SK-N-SH (cell line): ENCODE measurements around the gene TTC28.

Experiments used
- MXI1 ChIP-seq: IDR thresholded peaks from 2 replicates; pipeline ENCODE4 v1.6.1; 2012; ENCODE audit warnings: mild to moderate bottlenecking, low read depth, low read length, improper control_type of control experiment
- POLR2AphosphoS5 ChIP-seq: IDR thresholded peaks from 2 replicates; pipeline ENCODE4 v1.6.1; 2012; ENCODE audit warnings: low read depth, low read length
- TF ChIP-seq, protein P1 (sequence below): fragments of 200-600 bp; sonication (generic); IDR thresholded peaks from 2 replicates; pipeline ENCODE4 v1.6.1; 2017; ENCODE audit warnings: antibody characterized with exemption, mild to moderate bottlenecking, moderate library complexity

DNA sequence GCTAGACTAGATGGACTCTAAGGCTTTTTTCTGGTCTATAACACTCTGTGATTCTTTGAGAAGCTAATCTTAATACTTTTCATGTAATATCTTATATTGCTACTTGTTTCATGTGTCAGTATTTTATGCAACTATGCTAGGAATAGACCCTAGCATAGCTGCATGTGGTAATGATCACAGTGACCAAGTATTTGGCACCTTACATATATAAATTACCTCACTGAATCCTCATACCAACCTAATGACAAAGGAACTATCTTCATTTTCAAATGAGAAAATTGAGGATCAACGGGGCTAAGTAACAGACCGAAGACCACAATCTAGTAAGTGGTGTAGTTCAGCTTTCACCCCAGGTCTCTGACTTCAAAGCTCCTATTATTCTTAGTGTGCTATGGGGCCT, 433.2 kb downstream of the TTC28 start:
- TF ChIP-seq, protein P1, sequence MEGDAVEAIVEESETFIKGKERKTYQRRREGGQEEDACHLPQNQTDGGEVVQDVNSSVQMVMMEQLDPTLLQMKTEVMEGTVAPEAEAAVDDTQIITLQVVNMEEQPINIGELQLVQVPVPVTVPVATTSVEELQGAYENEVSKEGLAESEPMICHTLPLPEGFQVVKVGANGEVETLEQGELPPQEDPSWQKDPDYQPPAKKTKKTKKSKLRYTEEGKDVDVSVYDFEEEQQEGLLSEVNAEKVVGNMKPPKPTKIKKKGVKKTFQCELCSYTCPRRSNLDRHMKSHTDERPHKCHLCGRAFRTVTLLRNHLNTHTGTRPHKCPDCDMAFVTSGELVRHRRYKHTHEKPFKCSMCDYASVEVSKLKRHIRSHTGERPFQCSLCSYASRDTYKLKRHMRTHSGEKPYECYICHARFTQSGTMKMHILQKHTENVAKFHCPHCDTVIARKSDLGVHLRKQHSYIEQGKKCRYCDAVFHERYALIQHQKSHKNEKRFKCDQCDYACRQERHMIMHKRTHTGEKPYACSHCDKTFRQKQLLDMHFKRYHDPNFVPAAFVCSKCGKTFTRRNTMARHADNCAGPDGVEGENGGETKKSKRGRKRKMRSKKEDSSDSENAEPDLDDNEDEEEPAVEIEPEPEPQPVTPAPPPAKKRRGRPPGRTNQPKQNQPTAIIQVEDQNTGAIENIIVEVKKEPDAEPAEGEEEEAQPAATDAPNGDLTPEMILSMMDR = no peak
- TF ChIP-seq MXI1 = no peak
- no peak for TF ChIP-seq POLR2AphosphoS5
